CD14-positive monocyte (primary cell): ENCODE measurements around the gene BRAT1. TPM values are rescaled to one million over a fixed set of nuclear protein-coding genes. Genes with fewer than 3 reads are reported as not detected.
A peak's percentile ranks its signal among the peaks of the same experiment; 100 is the strongest.

Experiments used
- DNase-seq, 3 donors: peaks; one replicate each; pipeline ENCODE4 v3.0.0-alpha.2; 2011 to 2022
- H2AFZ ChIP-seq: 2 replicates; pipeline ENCODE4 v1.6.0; 2012; ENCODE audit warnings: mild to moderate bottlenecking, low read depth, low read length, inconsistent platforms; ENCODE audit not compliant: insufficient read depth, poor library complexity, severe bottlenecking
- H3K27ac ChIP-seq, 2 donors: 1 replicate in 1 of 2; 2 replicates in 1 of 2; pipeline ENCODE4 v1.5.1; 2012 to 2013; ENCODE audit warnings: low read length in 2 of 2, control low read depth in 1 of 2, inconsistent platforms in 1 of 2, low read depth in 1 of 2, mild to moderate bottlenecking in 1 of 2
- H3K27me3 ChIP-seq, 2 donors: one replicate each; pipeline versions ENCODE4 v1.6.0 to v1.6.1; 2011 to 2013; ENCODE audit warnings: low read length in 2 of 2; ENCODE audit not compliant: control insufficient read depth in 2 of 2, insufficient read depth in 2 of 2
- H3K36me3 ChIP-seq, 2 donors: replicated peaks in 1 of 2; 1 replicate in 1 of 2; 2 replicates in 1 of 2; pipeline versions ENCODE4 v1.5.1 to v1.6.1; 2012 to 2013; ENCODE audit warnings: low read length in 2 of 2, control low read depth in 1 of 2, inconsistent platforms in 1 of 2, mild to moderate bottlenecking in 1 of 2; ENCODE audit not compliant: insufficient read depth in 2 of 2, control insufficient read depth in 1 of 2
- H3K4me1 ChIP-seq, 2 donors: 1 replicate in 1 of 2; 2 replicates in 1 of 2; pipeline versions ENCODE4 v1.5.1 to v1.6.1; 2012 to 2013; ENCODE audit warnings: low read length in 2 of 2, control low read depth in 1 of 2, inconsistent platforms in 1 of 2, mild to moderate bottlenecking in 1 of 2, moderate library complexity in 1 of 2; ENCODE audit not compliant: insufficient read depth in 2 of 2, control insufficient read depth in 1 of 2
- H3K4me2 ChIP-seq: replicated peaks from 2 replicates; pipeline ENCODE3; 2012; ENCODE audit warnings: low read length, moderate library complexity, mild to moderate bottlenecking; ENCODE audit not compliant: poor library complexity, severe bottlenecking; ENCODE audit errors: extremely low read depth
- H3K4me3 ChIP-seq, 3 experiments: fragments of 200-600 bp in 1 of 3; sonication (generic) in 1 of 3; replicated peaks in 1 of 3; 1 replicate in 2 of 3; 2 replicates in 1 of 3; pipeline ENCODE4 v1.5.1; 2011 to 2013; ENCODE audit warnings: low read length in 3 of 3, mild to moderate bottlenecking in 3 of 3, control low read depth in 2 of 3, low read depth in 2 of 3, inconsistent platforms in 1 of 3, moderate library complexity in 1 of 3
- H3K79me2 ChIP-seq: 2 replicates; pipeline ENCODE4 v1.6.0; 2012; ENCODE audit warnings: mild to moderate bottlenecking, control low read depth, inconsistent platforms, low read length, moderate library complexity; ENCODE audit not compliant: insufficient read depth
- H3K9ac ChIP-seq: 2 replicates; pipeline ENCODE4 v1.6.0; 2017; ENCODE audit warnings: low read length, mild to moderate bottlenecking; ENCODE audit not compliant: insufficient read depth, poor library complexity, severe bottlenecking
- H3K9me3 ChIP-seq, 2 donors: replicated peaks in 1 of 2; 1 replicate in 1 of 2; 2 replicates in 1 of 2; pipeline versions ENCODE4 v1.5.1 to v1.6.1; 2012 to 2013; ENCODE audit warnings: low read length in 2 of 2, control low read depth in 1 of 2; ENCODE audit not compliant: control insufficient read depth in 1 of 2, insufficient read depth in 1 of 2
- H4K20me1 ChIP-seq: 2 replicates; pipeline ENCODE4 v1.6.0; 2012; ENCODE audit warnings: mild to moderate bottlenecking, low read length, control low read depth, moderate library complexity; ENCODE audit not compliant: insufficient read depth
- H3K27ac Mint-ChIP-seq, 7 donors: one replicate each; pipeline ENCODE4 v1.8.0; 2020; ENCODE audit warnings: mild to moderate bottlenecking in 7 of 7, mixed read lengths in 7 of 7, moderate library complexity in 6 of 7, inconsistent platforms in 2 of 7
- H3K27me3 Mint-ChIP-seq, 3 donors: one replicate each; pipeline ENCODE4 v1.8.0; 2021 to 2022; ENCODE audit warnings: low read depth in 3 of 3, mild to moderate bottlenecking in 3 of 3, mixed read lengths in 3 of 3, moderate library complexity in 3 of 3, inconsistent platforms in 1 of 3
- H3K36me3 Mint-ChIP-seq, 2 donors: one replicate each; pipeline ENCODE4 v1.8.0; 2020; ENCODE audit warnings: mixed read lengths in 2 of 2, inconsistent platforms in 1 of 2, mild to moderate bottlenecking in 1 of 2
- H3K4me1 Mint-ChIP-seq: one replicate; pipeline ENCODE4 v1.8.0; 2020; ENCODE audit warnings: mild to moderate bottlenecking, mixed read lengths
- H3K4me3 Mint-ChIP-seq, 2 donors: one replicate each; pipeline ENCODE4 v1.8.0; 2020; ENCODE audit warnings: mild to moderate bottlenecking in 2 of 2, mixed read lengths in 2 of 2, moderate library complexity in 1 of 2
- H3K9me3 Mint-ChIP-seq, 7 donors: one replicate each; pipeline ENCODE4 v1.8.0; 2020 to 2022; ENCODE audit warnings: mixed read lengths in 7 of 7, mild to moderate bottlenecking in 6 of 7, moderate library complexity in 6 of 7, inconsistent platforms in 2 of 7
- CTCF ChIP-seq: fragments of 200-600 bp; IDR thresholded peaks from one replicate; pipeline ENCODE4 v1.8.0; 2022; ENCODE audit warnings: antibody characterized with exemption, mild to moderate bottlenecking
- WGBS: methylation state at CpG from one replicate; pipeline ENCODE4 v1.1.5; 2013; ENCODE audit warnings: missing lambda C conversion rate; ENCODE audit not compliant: insufficient coverage; 5-methylcytosine and 5-hydroxymethylcytosine counted together
- intact Hi-C, 2 donors: fragments of 100-400 bp; cut with micrococcal nuclease; formaldehyde crosslinking; loops; one replicate each; pipeline versions ENCODE4 v1.15.0 to v1.15.1; 2023
- polyA plus RNA-seq, 3 donors: library from polyadenylated mRNA; depleted of rRNA in 1 of 3; unstranded in 2 of 3; stranded (reverse) in 1 of 3; fragments of 300-500 nt in 2 of 3; fragments of >200 nt in 1 of 3; fragmentation: Illumina TruSeq in 2 of 3; gene quantifications; 1 replicate in 2 of 3; 2 replicates in 1 of 3; pipeline ENCODE4 v1.2.3, GENCODE V29; 2012 to 2021

BRAT1 gene
- polyA plus RNA-seq, 3 donors: 31.6 to 34.2 (median 32.5) TPM

GRCh38 chr7:2596464-2597272 is 41.3 kb upstream of the BRAT1 start:
- H3K9me3 ChIP-seq: no peaks in the 10 kb centered on the region
- H3K27me3 Mint-ChIP-seq: no peaks in the 10 kb centered on the region
- no peaks in the 10 kb centered on the region for H3K79me2 ChIP-seq
- H3K4me3 Mint-ChIP-seq: no peak overlapping the region
- 93% methylated on average over 22 of the region's 22 CpGs for WGBS
- no peak overlapping the region for H3K27ac ChIP-seq
- H3K4me3 ChIP-seq: no peak overlapping the region
- H3K27me3 ChIP-seq: no peaks in the 10 kb centered on the region
- no peak for TF ChIP-seq CTCF
- no peak overlapping the region for H3K9ac ChIP-seq
- no peaks in the 10 kb centered on the region for H3K4me1 ChIP-seq
- H2AFZ ChIP-seq: no peak overlapping the region
- DNase-seq: no peak
- H3K36me3 Mint-ChIP-seq: peaks cover 71 to 94% of the 10 kb centered on the region in 2 donors
- no peaks in the 10 kb centered on the region for H4K20me1 ChIP-seq
- peaks cover 75 to 99% of the 10 kb centered on the region in 2 donors for H3K36me3 ChIP-seq
- peak overlapping the region in 1 of 7 donors; percentile 38 for H3K27ac Mint-ChIP-seq
- no peaks in the 10 kb centered on the region for H3K4me1 Mint-ChIP-seq
- no peaks in the 10 kb centered on the region for H3K9me3 Mint-ChIP-seq
- intact Hi-C loops: no loop called here
- H3K4me2 ChIP-seq: no peak overlapping the region

GRCh38 chr7:2595258-2595860 is 40.0 kb upstream of the BRAT1 start:
- no peaks in the 10 kb centered on the region for H3K27me3 ChIP-seq
- Mint-ChIP-seq H3K27me3 (no peaks in the 10 kb centered on the region), H3K9me3 (no peaks in the 10 kb centered on the region), H3K4me1 (no peaks in the 10 kb centered on the region), H3K4me3 (no peak overlapping the region), H3K27ac (no peak overlapping the region), H3K36me3 (peaks cover 66 to 94% of the 10 kb centered on the region in 2 donors)
- no peak for TF ChIP-seq CTCF
- WGBS: 88% methylated on average over 23 of the region's 27 CpGs
- no peak overlapping the region for H2AFZ ChIP-seq
- intact Hi-C loops: no loop called here
- no peak overlapping the region for H3K4me2 ChIP-seq
- H3K36me3 ChIP-seq: peaks cover 70 to 98% of the 10 kb centered on the region in 2 donors
- H3K27ac ChIP-seq: no peak overlapping the region
- no peaks in the 10 kb centered on the region for H4K20me1 ChIP-seq
- H3K4me1 ChIP-seq: no peaks in the 10 kb centered on the region
- no peaks in the 10 kb centered on the region for H3K9me3 ChIP-seq
- H3K79me2 ChIP-seq: no peaks in the 10 kb centered on the region
- no peak for DNase-seq
- H3K4me3 ChIP-seq: no peak overlapping the region
- H3K9ac ChIP-seq: no peak overlapping the region
